Breast epithelium (tissue), 3 donors: ENCODE measurements around the gene FBXW12.

Source experiments
- CTCF ChIP-seq, 3 donors: fragments of 450-650 bp; IDR thresholded peaks; one replicate each; pipeline ENCODE4 v1.5.1; 2016 to 2017; ENCODE audit warnings: antibody characterized with exemption in 3 of 3, mild to moderate bottlenecking in 3 of 3, moderate library complexity in 3 of 3
- POLR2A ChIP-seq: fragments of 450-650 bp; IDR thresholded peaks from one replicate; pipeline ENCODE4 v1.6.1; 2016; ENCODE audit warnings: antibody characterized with exemption, mild to moderate bottlenecking, moderate library complexity
- POLR2AphosphoS5 ChIP-seq, 3 donors: sonication (generic); formaldehyde crosslinking; IDR thresholded peaks; one replicate each; pipeline ENCODE4 v1.6.1; 2017; ENCODE audit warnings: antibody characterized with exemption in 3 of 3

GRCh38 chr3:48428088-48428571 lies 56.1 kb downstream of the FBXW12 start:
- TF ChIP-seq CTCF (IDR thresholded peaks at IDR 0.05) (no peak), POLR2A (no peak), POLR2AphosphoS5 (IDR thresholded peaks at IDR 0.05) (no peak)
